GOT3 (cell line): ENCODE data around the gene RPN1.
"Not testable (repeated sequence)": the region's sequence is repeated elsewhere in the genome, so short reads cannot be mapped to it uniquely, and the experiment has no call there.

Experiments
- DNase-seq: peaks from one replicate; lab custom pipeline; 2025; ENCODE audit warnings: mixed read lengths; lab: John Stamatoyannopoulos, UW

Gene RPN1

GRCh38 chr3:128609294-128609693 lies 41.3 kb downstream of the RPN1 start:
- no peak for DNase-seq

DNA sequence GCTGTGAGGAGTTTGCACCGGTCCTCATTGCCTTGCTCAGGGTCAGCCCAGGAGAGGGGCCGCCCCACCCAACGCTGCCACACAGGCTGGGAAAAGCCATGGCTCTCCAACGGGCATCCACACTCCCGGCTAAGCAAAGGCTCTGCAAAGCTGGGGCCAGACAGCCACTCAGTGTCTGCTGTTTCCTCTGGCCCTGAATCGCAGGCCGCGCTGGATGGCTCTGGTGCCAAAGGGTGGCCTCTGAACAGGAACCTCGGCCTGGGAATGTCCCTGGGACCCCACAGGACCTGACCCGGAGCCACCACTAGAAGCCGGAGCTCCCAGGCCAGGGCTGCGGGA lies 42.9 kb downstream of the RPN1 start:
- DNase-seq, result no peak

- no peak for DNase-seq
Observed at GRCh38 chr3:128606094-128606493, 44.5 kb downstream of the RPN1 start.

- no peak for DNase-seq
Observed at GRCh38 chr3:128605091-128606046, 45.2 kb downstream of the RPN1 start.

- no peak for DNase-seq
Observed at GRCh38 chr3:128603811-128604775, 46.5 kb downstream of the RPN1 start.

GRCh38 chr3:128603313-128603712 lies 47.3 kb downstream of the RPN1 start:
- no peak for DNase-seq

- no peak for DNase-seq
Observed at GRCh38 chr3:128598884-128599664, 51.5 kb downstream of the RPN1 start.

GRCh38 chr3:128597900-128598299 lies 52.7 kb downstream of the RPN1 start:
- no peak for DNase-seq

DNA sequence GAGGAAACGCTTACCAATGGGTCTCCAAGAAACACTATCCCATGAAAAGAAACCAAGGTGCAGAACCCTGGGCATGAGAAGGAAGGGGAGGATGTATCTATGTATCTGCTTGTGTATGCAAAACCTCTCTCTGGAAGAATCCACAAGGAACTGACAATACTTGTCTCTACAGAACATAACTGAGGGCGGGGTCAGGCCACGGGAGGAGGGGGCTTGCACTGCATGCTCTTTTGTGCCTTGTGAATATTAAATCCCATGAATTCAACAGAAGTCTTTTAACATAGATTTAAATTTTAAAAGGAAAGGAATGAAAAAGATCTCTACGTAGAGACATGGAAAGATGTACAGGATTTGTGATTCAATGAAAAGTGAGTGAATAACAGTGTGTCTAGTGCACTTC lies 57.8 kb downstream of the RPN1 start:
- no peak for DNase-seq

DNA sequence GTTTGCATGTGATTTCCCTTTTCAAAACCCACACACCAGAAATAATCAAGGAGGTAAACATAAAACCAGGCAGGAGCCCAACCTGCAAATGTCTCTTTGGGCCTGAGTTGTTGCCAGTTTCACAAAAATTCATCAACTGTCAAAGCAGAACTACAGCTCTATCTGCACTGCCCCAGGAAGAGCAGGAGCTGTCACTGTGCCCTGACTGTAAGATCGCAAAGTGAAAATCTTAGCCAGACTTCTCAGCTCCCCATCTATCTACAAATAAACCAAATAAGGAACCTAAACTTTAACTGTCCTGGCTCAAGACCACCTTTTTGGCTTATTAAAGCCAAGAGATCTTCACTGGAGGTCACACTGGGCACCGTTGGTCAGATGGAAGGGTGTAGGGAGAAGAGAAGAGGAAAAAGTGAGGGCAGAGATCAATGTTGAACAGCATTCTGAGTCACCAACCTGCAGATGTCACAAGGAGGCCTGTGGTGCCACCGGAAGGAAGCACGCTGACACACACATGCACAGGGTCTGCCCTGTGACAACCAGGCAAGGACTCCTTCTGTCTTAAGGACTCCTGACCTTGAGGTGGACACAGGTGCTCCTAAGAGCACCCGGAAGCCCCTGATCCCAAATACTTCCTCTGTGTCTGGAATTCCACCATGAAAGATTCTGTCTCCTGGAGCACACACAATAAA lies 58.7 kb downstream of the RPN1 start:
- DNase-seq, result no peak

GRCh38 chr3:128590948-128591347 lies 59.7 kb downstream of the RPN1 start:
- DNase-seq, result no peak

GRCh38 chr3:128589985-128590384 lies 60.6 kb downstream of the RPN1 start:
- not testable (repeated sequence) for DNase-seq

GRCh38 chr3:128588147-128588546 lies 62.5 kb downstream of the RPN1 start:
- no peak for DNase-seq

DNA sequence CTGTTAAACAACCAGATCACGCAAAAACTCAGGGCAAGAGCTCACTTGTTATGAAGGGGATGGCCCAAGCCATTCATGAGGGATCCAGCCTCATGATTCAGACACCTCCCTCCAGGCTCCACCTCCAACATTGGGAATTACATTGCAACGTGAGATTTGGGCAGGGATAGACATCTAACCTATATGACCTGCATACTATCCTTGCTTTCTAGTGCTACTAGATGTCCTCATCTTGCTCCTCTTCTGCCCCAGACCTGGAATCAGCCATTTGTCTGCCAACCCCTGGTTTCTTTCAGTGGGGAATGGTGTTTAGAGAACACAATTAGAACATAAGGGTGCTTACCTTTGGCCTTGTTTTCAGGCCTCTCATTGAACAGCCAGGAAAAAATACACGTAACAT lies 63.2 kb downstream of the RPN1 start:
- no peak for DNase-seq

DNA sequence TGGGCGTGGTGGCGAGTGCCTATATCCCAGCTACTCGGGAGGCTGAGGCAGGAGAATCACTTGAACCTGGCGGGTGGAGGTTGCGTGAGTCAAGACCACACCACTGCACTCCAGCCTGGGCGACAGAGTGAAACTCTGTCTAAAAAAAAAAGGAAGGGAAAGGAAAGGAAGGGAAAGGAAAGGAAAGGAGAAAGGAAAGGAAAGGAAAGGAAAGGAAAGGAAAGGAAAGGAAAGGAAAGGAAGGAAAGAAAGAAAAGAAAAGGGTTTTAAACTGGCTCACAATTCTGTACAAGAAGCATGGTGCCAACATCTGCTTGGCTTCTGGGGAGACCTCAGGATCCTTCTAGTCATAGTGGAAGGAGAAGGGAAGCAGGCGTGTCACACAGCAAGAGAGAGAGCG lies 63.7 kb downstream of the RPN1 start:
- not testable (repeated sequence) for DNase-seq

- DNase-seq, result not testable (repeated sequence)
Observed at GRCh38 chr3:128586391-128586790, 64.2 kb downstream of the RPN1 start.

GRCh38 chr3:128585974-128586373 lies 64.6 kb downstream of the RPN1 start:
- no peak for DNase-seq

DNA sequence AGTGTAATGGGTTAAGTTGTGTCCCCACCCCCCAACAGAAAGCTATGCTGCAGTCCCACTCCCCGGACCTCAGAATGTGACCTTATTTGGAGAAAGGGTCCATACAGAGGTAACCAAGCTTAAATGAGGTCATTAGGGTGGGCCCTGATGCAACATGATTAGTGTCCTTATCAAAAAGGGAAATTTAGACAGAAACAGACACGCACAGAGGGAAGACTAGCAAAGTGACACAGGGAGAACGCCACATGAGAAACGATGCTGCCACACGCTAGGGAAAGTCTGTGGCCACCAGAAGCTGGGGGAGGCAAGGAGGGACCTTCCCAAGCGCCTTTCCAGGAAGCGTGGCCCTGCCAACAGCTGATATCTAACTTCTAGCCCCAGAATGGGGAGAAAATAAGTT lies 65.4 kb downstream of the RPN1 start:
- DNase-seq, result no peak

GRCh38 chr3:128584412-128585020 lies 66.1 kb downstream of the RPN1 start:
- peak; percentile 29 for DNase-seq

- DNase-seq, result no peak
Observed at GRCh38 chr3:128581566-128581965, 69.1 kb downstream of the RPN1 start.

- no peak for DNase-seq
Observed at GRCh38 chr3:128579927-128580326, 70.7 kb downstream of the RPN1 start.
